Fibroblast of the aortic adventitia (primary cell): ENCODE results near the gene FRMD3. TPM values are rescaled to one million over a fixed set of nuclear protein-coding genes. Genes with fewer than 3 reads are reported as not detected.
A peak's percentile ranks its signal among the peaks of the same experiment; 100 is the strongest.

ENCODE experiments used
- DNase-seq: peaks from one replicate; pipeline ENCODE4 v3.0.0-alpha.2; 2010; ENCODE audit warnings: low read depth
- H3K4me3 ChIP-seq: 2 replicates; pipeline ENCODE4 v1.5.1; 2011; ENCODE audit warnings: low read depth, mild to moderate bottlenecking, control low read depth, low read length, moderate library complexity
- total RNA-seq: library from RNA; depleted of rRNA; stranded (reverse); fragments of >200 nt; gene quantifications from 2 replicates; pipeline ENCODE4 v1.2.3, GENCODE V29; 2012; ENCODE audit warnings: low replicate concordance
- TF ChIP-seq, protein P1 (sequence below): IDR thresholded peaks from 2 replicates; pipeline ENCODE4 v1.5.1; 2011; ENCODE audit warnings: mild to moderate bottlenecking, low read length, control low read depth, inconsistent platforms; ENCODE audit not compliant: insufficient read depth

Gene FRMD3
- total RNA-seq, 1 donor = 4.8 TPM

DNA sequence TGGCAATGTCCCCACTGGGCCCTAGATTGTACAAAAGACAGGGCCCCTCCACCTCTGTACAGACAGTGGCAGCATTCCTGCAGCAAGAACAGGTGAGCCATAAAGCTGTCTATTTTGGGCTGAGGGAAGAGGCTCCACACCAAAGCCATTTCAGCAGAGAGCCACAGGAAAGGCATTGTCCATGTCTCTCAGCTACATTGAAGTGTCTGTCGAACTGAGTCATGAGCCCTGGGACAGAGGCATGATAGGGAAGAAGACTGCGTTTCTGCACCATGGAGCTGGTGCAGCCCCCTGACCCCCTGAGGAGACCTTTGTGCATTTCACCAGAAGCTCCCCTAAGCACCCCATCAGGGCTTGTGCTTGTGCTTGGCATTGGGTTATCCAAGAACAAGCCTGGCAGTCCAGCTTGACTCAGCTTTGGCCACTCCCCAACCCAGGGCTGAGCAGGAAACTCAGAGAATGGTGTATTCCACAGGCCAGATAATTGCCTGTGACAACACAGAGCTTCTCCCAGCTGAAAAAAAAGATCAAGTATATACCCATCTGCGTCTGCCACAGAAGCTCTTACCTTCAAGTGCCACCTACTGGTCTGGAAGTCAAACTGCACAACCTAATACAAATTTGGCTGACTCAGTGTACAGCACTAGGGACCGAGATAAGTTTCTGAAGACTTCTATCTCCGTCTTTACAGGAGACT, 5.9 kb upstream of the FRMD3 start:
- no peak overlapping the region for H3K4me3 ChIP-seq
- DNase-seq = peak; percentile 90
- TF ChIP-seq, protein P1, sequence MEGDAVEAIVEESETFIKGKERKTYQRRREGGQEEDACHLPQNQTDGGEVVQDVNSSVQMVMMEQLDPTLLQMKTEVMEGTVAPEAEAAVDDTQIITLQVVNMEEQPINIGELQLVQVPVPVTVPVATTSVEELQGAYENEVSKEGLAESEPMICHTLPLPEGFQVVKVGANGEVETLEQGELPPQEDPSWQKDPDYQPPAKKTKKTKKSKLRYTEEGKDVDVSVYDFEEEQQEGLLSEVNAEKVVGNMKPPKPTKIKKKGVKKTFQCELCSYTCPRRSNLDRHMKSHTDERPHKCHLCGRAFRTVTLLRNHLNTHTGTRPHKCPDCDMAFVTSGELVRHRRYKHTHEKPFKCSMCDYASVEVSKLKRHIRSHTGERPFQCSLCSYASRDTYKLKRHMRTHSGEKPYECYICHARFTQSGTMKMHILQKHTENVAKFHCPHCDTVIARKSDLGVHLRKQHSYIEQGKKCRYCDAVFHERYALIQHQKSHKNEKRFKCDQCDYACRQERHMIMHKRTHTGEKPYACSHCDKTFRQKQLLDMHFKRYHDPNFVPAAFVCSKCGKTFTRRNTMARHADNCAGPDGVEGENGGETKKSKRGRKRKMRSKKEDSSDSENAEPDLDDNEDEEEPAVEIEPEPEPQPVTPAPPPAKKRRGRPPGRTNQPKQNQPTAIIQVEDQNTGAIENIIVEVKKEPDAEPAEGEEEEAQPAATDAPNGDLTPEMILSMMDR = peak; percentile 73

- TF ChIP-seq, protein P1 = no peak
- H3K4me3 ChIP-seq = peak overlapping the region; percentile 66
- no peak for DNase-seq
Observed at GRCh38 chr9:83538890-83539238, 663 bp upstream of the FRMD3 start.

DNA sequence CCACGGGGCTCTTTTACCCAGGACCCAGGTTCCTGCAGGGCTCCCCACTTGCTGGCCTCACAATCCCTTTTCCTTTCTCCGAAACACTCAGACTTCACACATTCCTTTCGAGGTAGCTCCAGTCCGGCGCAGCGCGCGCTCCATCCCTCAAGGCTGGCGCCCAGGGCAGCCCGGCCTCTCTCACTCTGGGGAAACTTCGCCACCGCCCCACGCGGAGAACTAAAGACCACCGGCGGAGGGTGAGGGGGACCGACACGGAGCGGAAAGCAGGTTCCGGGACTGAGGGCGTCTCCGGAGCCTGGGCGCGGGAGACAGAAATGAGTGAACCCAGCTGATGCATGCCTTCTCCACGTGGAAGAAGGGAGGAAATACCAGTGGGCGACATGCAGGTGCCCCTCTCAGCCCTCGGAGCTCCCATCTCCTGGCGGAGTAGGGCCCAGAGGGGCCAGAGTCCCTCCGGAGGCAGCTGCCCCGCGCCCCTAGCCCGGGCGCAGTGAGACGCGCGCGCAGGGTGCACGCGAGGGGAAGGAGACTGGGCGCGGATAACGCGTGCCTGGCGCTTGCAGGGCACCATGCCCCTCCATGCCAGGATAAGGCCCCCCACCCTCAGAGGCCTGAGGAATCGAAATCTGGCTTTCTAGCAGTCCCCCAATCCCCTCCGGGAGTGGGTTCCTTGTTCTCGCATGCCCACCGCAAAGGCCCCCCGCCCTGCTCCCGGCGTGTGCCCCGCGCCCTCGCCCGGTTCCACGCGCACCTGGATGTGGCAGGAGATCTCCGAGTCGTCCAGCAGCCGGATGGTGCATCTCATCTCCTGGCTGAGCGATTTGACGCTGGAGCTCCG, 650 bp downstream of the FRMD3 start:
- DNase-seq = peak; percentile 33
- TF ChIP-seq, protein P1 = no peak

DNA sequence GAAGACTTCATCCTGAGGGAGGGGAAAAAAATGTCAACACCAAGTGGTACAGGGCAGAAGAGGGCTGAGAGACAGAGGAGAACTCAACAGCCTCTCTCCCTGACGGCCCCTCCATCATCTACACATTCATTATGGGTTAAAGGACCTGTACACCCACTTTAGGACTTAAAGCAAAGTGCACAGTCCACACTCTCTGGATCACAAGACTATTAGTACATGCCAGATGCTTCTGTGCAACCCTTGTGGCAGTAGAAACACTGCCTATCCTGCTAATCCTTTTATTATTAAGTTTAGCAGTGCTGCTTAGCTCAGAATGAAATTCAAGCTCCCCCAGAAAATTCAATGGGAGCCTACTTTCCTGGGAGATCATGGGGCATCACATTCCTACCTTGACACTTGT, 1.9 kb downstream of the FRMD3 start:
- TF ChIP-seq, protein P1 = no peak
- H3K4me3 ChIP-seq = no peak overlapping the region
- no peak for DNase-seq

More for the DNA sequence above, 650 bp downstream of the FRMD3 start:
- H3K4me3 ChIP-seq = peak overlapping the region; percentile 66

DNA sequence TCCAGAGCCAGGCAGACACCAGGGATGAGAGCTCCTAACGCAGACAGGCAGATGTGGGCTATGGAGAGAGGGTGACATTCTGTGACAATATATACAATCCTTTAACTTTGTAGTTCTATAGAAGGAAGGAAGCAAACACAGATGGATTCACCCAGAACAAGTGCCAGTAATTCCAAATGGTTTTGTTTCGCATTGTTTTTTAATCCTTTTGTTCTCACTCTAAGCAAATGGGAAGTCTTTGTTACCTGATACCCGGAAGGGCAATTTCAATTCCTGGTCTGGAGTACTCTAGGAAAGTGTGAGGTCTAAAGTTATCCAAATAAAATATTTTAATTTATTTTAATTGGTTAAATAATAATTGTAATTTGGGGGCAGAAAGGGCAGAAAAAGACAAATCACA, 2.5 kb downstream of the FRMD3 start:
- TF ChIP-seq, protein P1 = no peak
- H3K4me3 ChIP-seq = no peak overlapping the region

GRCh38 chr9:83533296-83533695, 4.9 kb downstream of the FRMD3 start:
- H3K4me3 ChIP-seq = no peak overlapping the region
- DNase-seq = peak; percentile 12
- TF ChIP-seq, protein P1 = no peak

More for the DNA sequence above, 2.5 kb downstream of the FRMD3 start:
- DNase-seq = no peak
